ENCODE measurements around the gene CDC20. TPM values are rescaled to one million over a fixed set of nuclear protein-coding genes. Genes with fewer than 3 reads are reported as not detected.

Gene CDC20
- total and polyA plus RNA-seq, 10 of the 15 experiments (the other 5 are each of a cell fraction or from before 2014, with no cell fraction given), result 36.3 to 347 (median 150) TPM

GRCh38 chr1:43363935-43364525 is 5.2 kb downstream of the CDC20 start (continued):
- TF ChIP-seq ZNF622 (IDR thresholded peaks at IDR 0.05) (no peak), ATF3 (IDR thresholded peaks at IDR 0.05; ENCODE audit: borderline replicate concordance, extremely low read depth, low read depth, low read length) (no peak), ZNF217 (IDR thresholded peaks at IDR 0.05) (no peak), STAT3 (IDR thresholded peaks at IDR 0.05; ENCODE audit: low read depth, low read length) (no peak), BCL3 (IDR thresholded peaks at IDR 0.05; ENCODE audit: borderline replicate concordance, insufficient read depth, low read depth, low read length, poor library complexity, severe bottlenecking) (no peak), MTA3 (IDR thresholded peaks at IDR 0.05; ENCODE audit: borderline replicate concordance, low read length) (no peak), SMC3 (IDR thresholded peaks at IDR 0.05; ENCODE audit: borderline replicate concordance, low read length) (no peak), BACH1 (IDR thresholded peaks at IDR 0.05; ENCODE audit: borderline replicate concordance) (no peak), NRF1 (conservative IDR thresholded peaks at IDR 0.05; ENCODE audit: low read depth, low read length) (no peak), MEF2B (IDR thresholded peaks at IDR 0.05; ENCODE audit: partially characterized antibody, poor library complexity, severe bottlenecking) (no peak), SIX5 (IDR thresholded peaks at IDR 0.05; ENCODE audit: low read depth, low read length, severe bottlenecking) (no peak)

Data from GM12878 (cell line).